GM21381 (cell line): Measurements from ENCODE around the gene PRKAR1B.
"Not testable (repeated sequence)": the region's sequence is repeated elsewhere in the genome, so short reads cannot be mapped to it uniquely, and the experiment has no call there.

Experiments used
- ATAC-seq: cut with Tn5 transposase; IDR thresholded peaks from one replicate; pipeline ENCODE4 v1.9.1; 2021; ENCODE audit warnings: mild to moderate bottlenecking, moderate library complexity; ENCODE audit not compliant: unreplicated experiment

The PRKAR1B gene

GRCh38 chr7:672891-673290 is 54.2 kb downstream of the PRKAR1B start:
- ATAC-seq, result no peak

- ATAC-seq, result no peak
These were observed 55.6 kb downstream of the PRKAR1B start for GRCh38 chr7:671415-672042.

GRCh38 chr7:670501-671390 is 56.3 kb downstream of the PRKAR1B start:
- ATAC-seq, result no peak

- no peak for ATAC-seq
These were observed 58.1 kb downstream of the PRKAR1B start for GRCh38 chr7:668958-669357.

GRCh38 chr7:668139-668931 is 58.7 kb downstream of the PRKAR1B start:
- no peak for ATAC-seq

GRCh38 chr7:666454-667292 is 60.4 kb downstream of the PRKAR1B start:
- ATAC-seq, result no peak

GRCh38 chr7:665736-666453 is 61.2 kb downstream of the PRKAR1B start:
- ATAC-seq, result no peak

- ATAC-seq, result no peak
These were observed 61.9 kb downstream of the PRKAR1B start for GRCh38 chr7:664997-665735.

- no peak for ATAC-seq
These were observed 62.7 kb downstream of the PRKAR1B start for GRCh38 chr7:664402-664775.

GRCh38 chr7:662576-662975 is 64.5 kb downstream of the PRKAR1B start:
- ATAC-seq, result no peak

GRCh38 chr7:659996-660395 is 67.1 kb downstream of the PRKAR1B start:
- no peak for ATAC-seq

GRCh38 chr7:659306-659847 is 67.7 kb downstream of the PRKAR1B start:
- ATAC-seq, result no peak

GRCh38 chr7:657565-658119 is 69.4 kb downstream of the PRKAR1B start:
- no peak for ATAC-seq

- ATAC-seq, result not testable (repeated sequence)
These were observed 70.1 kb downstream of the PRKAR1B start for GRCh38 chr7:657010-657409.

GRCh38 chr7:655758-656157 is 71.3 kb downstream of the PRKAR1B start:
- no peak for ATAC-seq

GRCh38 chr7:653829-654764 is 73.0 kb downstream of the PRKAR1B start:
- ATAC-seq, result no peak

GRCh38 chr7:652881-653280 is 74.2 kb downstream of the PRKAR1B start:
- no peak for ATAC-seq

GRCh38 chr7:652167-652566 is 74.9 kb downstream of the PRKAR1B start:
- ATAC-seq, result not testable (repeated sequence)
